HepG2 (cell line): ENCODE measurements around the gene ABCA3. TPM values are rescaled to one million over a fixed set of nuclear protein-coding genes. Genes with fewer than 3 reads are reported as not detected.

Experiments
- CCDC6 ChIP-seq: sonication (generic); formaldehyde crosslinking; IDR thresholded peaks from 2 replicates; pipeline ENCODE4 v1.8.1; 2022; ENCODE audit warnings: mild to moderate bottlenecking, missing genetic modification reagents, moderate library complexity
- DMAP1 ChIP-seq: IDR thresholded peaks from 2 replicates; pipeline ENCODE4 v1.6.1; 2016
- DR1 ChIP-seq: sonication (generic); formaldehyde crosslinking; IDR thresholded peaks from 2 replicates; pipeline ENCODE4 v1.8.0; 2021; ENCODE audit warnings: mild to moderate bottlenecking, missing genetic modification reagents, inconsistent platforms
- DRAP1 ChIP-seq: IDR thresholded peaks from 2 replicates; pipeline ENCODE4 v1.6.1; 2016; ENCODE audit warnings: missing genetic modification reagents, missing compliant biosample characterization
- ESRRA ChIP-seq: sonication (generic); formaldehyde crosslinking; IDR thresholded peaks from 2 replicates; pipeline ENCODE4 v1.5.1; 2020; ENCODE audit warnings: mild to moderate bottlenecking, low read depth, missing genetic modification reagents
- FOXM1 ChIP-seq: sonication (generic); formaldehyde crosslinking; IDR thresholded peaks from 2 replicates; pipeline ENCODE4 v1.5.0; 2020; ENCODE audit warnings: missing genetic modification reagents
- HNF4A ChIP-seq: sonication (generic); formaldehyde crosslinking; IDR thresholded peaks from 2 replicates; pipeline ENCODE4 v1.4.0; 2020; ENCODE audit warnings: missing genetic modification reagents
- HOXA5 ChIP-seq: sonication (generic); formaldehyde crosslinking; IDR thresholded peaks from 2 replicates; pipeline ENCODE4 v1.4.0; 2020; ENCODE audit warnings: missing genetic modification reagents
- JUNB ChIP-seq: sonication (generic); formaldehyde crosslinking; IDR thresholded peaks from 2 replicates; pipeline ENCODE4 v1.8.0; 2022; ENCODE audit warnings: missing genetic modification reagents, mild to moderate bottlenecking, borderline replicate concordance
- MED8 ChIP-seq: sonication (generic); formaldehyde crosslinking; IDR thresholded peaks from 2 replicates; pipeline ENCODE4 v1.8.1; 2023; ENCODE audit warnings: mild to moderate bottlenecking, missing genetic modification reagents; ENCODE audit not compliant: insufficient replicate concordance
- MTF1 ChIP-seq: sonication (generic); formaldehyde crosslinking; IDR thresholded peaks from 2 replicates; pipeline ENCODE4 v1.5.0; 2020; ENCODE audit warnings: missing genetic modification reagents
- MZF1 ChIP-seq: sonication (generic); formaldehyde crosslinking; IDR thresholded peaks from 2 replicates; pipeline ENCODE4 v1.8.1; 2023; ENCODE audit warnings: mild to moderate bottlenecking, missing genetic modification reagents, borderline replicate concordance
- NCOA1 ChIP-seq: sonication (generic); formaldehyde crosslinking; IDR thresholded peaks from 2 replicates; pipeline ENCODE4 v1.9.0; 2021; ENCODE audit warnings: missing genetic modification reagents
- NKX3-1 ChIP-seq: sonication (generic); formaldehyde crosslinking; IDR thresholded peaks from 2 replicates; pipeline ENCODE4 v1.5.0; 2020; ENCODE audit warnings: missing genetic modification reagents
- SMC3 ChIP-seq: IDR thresholded peaks from 2 replicates; pipeline ENCODE4 v1.6.1; 2011; ENCODE audit warnings: low read length, improper control_type of control experiment
- SOX5 ChIP-seq: IDR thresholded peaks from 2 replicates; pipeline ENCODE4 v1.6.1; 2016; ENCODE audit warnings: borderline replicate concordance
- SP5 ChIP-seq: IDR thresholded peaks from 2 replicates; pipeline ENCODE4 v1.6.1; 2016; ENCODE audit warnings: low read depth, borderline replicate concordance
- XRCC5 ChIP-seq: fragments of 200-400 bp; formaldehyde crosslinking; optimal IDR thresholded peaks from 2 replicates; pipeline ENCODE3; 2017; ENCODE audit warnings: mild to moderate bottlenecking, low read length
- YEATS2 ChIP-seq: sonication (generic); formaldehyde crosslinking; IDR thresholded peaks from 2 replicates; pipeline ENCODE4 v1.4.0; 2020; ENCODE audit warnings: missing genetic modification reagents, borderline replicate concordance
- ZBTB26 ChIP-seq: IDR thresholded peaks from 2 replicates; pipeline ENCODE4 v1.6.1; 2016; ENCODE audit warnings: missing compliant biosample characterization, missing genetic modification reagents, borderline replicate concordance
- ZNF33A ChIP-seq: sonication (generic); formaldehyde crosslinking; IDR thresholded peaks from 2 replicates; pipeline ENCODE4 v1.5.1; 2020; ENCODE audit warnings: missing genetic modification reagents, mild to moderate bottlenecking, moderate library complexity, borderline replicate concordance
- ZNF451 ChIP-seq: sonication (generic); formaldehyde crosslinking; IDR thresholded peaks from 2 replicates; pipeline ENCODE4 v1.5.0; 2020; ENCODE audit warnings: mild to moderate bottlenecking, missing genetic modification reagents
- ZNF572 ChIP-seq: sonication (generic); formaldehyde crosslinking; IDR thresholded peaks from 2 replicates; pipeline ENCODE4 v1.5.1; 2020; ENCODE audit warnings: mild to moderate bottlenecking, missing genetic modification reagents
- ZNF597 ChIP-seq: sonication (generic); formaldehyde crosslinking; IDR thresholded peaks from 2 replicates; pipeline ENCODE4 v1.5.0; 2020; ENCODE audit warnings: missing genetic modification reagents
- ZNF790 ChIP-seq: sonication (generic); formaldehyde crosslinking; IDR thresholded peaks from 2 replicates; pipeline ENCODE4 v1.8.0; 2022; ENCODE audit warnings: missing genetic modification reagents, mild to moderate bottlenecking, borderline replicate concordance
- polyA plus RNA-seq, 8 experiments: library from polyadenylated mRNA; depleted of rRNA in 3 of 8; stranded (reverse) in 7 of 8; unstranded in 1 of 8; fragments of >200 nt; fragmentation: Illumina TruSeq in 4 of 8; extraction: Trizol in 4 of 8; gene quantifications; 2 replicates each; pipeline versions ENCODE4 v1.2.1 to v1.2.3, GENCODE V29; 2011 to 2016; ENCODE audit warnings: low read depth in 4 of 8, missing spikeins in 1 of 8, mixed read lengths in 1 of 8; ENCODE audit not compliant: insufficient read depth in 1 of 8
- total RNA-seq, 5 experiments: library from RNA; depleted of rRNA; stranded (reverse); fragments of >200 nt; fragmentation: Illumina TruSeq; extraction: Trizol; gene quantifications; 2 replicates each; pipeline ENCODE4 v1.2.3, GENCODE V29; 2016; ENCODE audit warnings: low read depth in 1 of 5
- TF ChIP-seq, protein P1 (sequence below): sonication (generic); formaldehyde crosslinking; IDR thresholded peaks from 2 replicates; pipeline ENCODE4 v1.4.0; 2020; ENCODE audit warnings: mild to moderate bottlenecking, missing genetic modification reagents
- TF ChIP-seq, protein P2 (sequence below): sonication (generic); formaldehyde crosslinking; IDR thresholded peaks from 2 replicates; pipeline ENCODE4 v1.8.1; 2023; ENCODE audit warnings: mild to moderate bottlenecking, inconsistent platforms, moderate library complexity, missing genetic modification reagents, borderline replicate concordance

Gene ABCA3
- total and polyA plus RNA-seq, 2 of the 13 experiments (the other 11 are each of a cell fraction or from before 2014, with no cell fraction given), result 0.60 to 1.5 TPM

- TF ChIP-seq, protein P1, sequence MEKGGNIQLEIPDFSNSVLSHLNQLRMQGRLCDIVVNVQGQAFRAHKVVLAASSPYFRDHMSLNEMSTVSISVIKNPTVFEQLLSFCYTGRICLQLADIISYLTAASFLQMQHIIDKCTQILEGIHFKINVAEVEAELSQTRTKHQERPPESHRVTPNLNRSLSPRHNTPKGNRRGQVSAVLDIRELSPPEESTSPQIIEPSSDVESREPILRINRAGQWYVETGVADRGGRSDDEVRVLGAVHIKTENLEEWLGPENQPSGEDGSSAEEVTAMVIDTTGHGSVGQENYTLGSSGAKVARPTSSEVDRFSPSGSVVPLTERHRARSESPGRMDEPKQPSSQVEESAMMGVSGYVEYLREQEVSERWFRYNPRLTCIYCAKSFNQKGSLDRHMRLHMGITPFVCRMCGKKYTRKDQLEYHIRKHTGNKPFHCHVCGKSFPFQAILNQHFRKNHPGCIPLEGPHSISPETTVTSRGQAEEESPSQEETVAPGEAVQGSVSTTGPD (CRISPR knock-in tag), result no peak
- no peak for TF ChIP-seq DRAP1
- TF ChIP-seq YEATS2 (CRISPR knock-in tag), result no peak
- TF ChIP-seq JUNB (CRISPR knock-in tag), result no peak
- no peak for TF ChIP-seq ZNF597
- TF ChIP-seq ZBTB26 (CRISPR knock-in tag), result no peak
- no peak for TF ChIP-seq CCDC6
- no peak for TF ChIP-seq DR1 (CRISPR knock-in tag)
- no peak for TF ChIP-seq XRCC5
- TF ChIP-seq ZNF33A (CRISPR knock-in tag), result no peak
- 0 out of 2 replicates have a peak, but pooled peaks have one; percentile 21 for TF ChIP-seq SMC3
- TF ChIP-seq, protein P2, sequence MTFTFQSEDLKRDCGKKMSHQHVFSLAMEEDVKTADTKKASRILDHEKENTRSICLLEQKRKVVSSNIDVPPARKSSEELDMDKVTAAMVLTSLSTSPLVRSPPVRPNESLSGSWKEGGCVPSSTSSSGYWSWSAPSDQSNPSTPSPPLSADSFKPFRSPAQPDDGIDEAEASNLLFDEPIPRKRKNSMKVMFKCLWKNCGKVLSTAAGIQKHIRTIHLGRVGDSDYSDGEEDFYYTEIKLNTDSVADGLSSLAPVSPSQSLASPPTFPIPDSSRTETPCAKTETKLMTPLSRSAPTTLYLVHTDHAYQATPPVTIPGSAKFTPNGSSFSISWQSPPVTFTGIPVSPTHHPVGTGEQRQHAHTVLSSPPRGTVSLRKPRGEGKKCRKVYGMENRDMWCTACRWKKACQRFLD (CRISPR knock-in tag), result no peak
- TF ChIP-seq ESRRA (CRISPR knock-in tag), result 0 out of 2 replicates have a peak, but pooled peaks have one; percentile 39
- no peak for TF ChIP-seq SP5 (CRISPR knock-in tag)
- TF ChIP-seq MZF1 (CRISPR knock-in tag), result no peak
- TF ChIP-seq MTF1 (CRISPR knock-in tag), result no peak
- TF ChIP-seq ZNF572 (CRISPR knock-in tag), result no peak
- no peak for TF ChIP-seq NCOA1 (CRISPR knock-in tag)
- TF ChIP-seq MED8, result no peak
- TF ChIP-seq DMAP1 (CRISPR knock-in tag), result 0 out of 2 replicates have a peak, but pooled peaks have one; percentile 36
- TF ChIP-seq ZNF790 (CRISPR knock-in tag), result no peak
- no peak for TF ChIP-seq FOXM1 (CRISPR knock-in tag)
- 0 out of 2 replicates have a peak, but pooled peaks have one; percentile 21 for TF ChIP-seq HNF4A (CRISPR knock-in tag)
- no peak for TF ChIP-seq NKX3-1 (CRISPR knock-in tag)
- TF ChIP-seq HOXA5, result no peak
- TF ChIP-seq ZNF451, result no peak
- TF ChIP-seq SOX5 (CRISPR knock-in tag), result no peak
Observed at GRCh38 chr16:2296661-2297505, 43.6 kb downstream of the ABCA3 start (continued).
